Measurements from ENCODE around the gene RASA3. TPM values are rescaled to one million over a fixed set of nuclear protein-coding genes. Genes with fewer than 3 reads are reported as not detected.

The RASA3 gene
- polyA plus RNA-seq, 1 donor from 2014 or later: 8.5 TPM

DNA sequence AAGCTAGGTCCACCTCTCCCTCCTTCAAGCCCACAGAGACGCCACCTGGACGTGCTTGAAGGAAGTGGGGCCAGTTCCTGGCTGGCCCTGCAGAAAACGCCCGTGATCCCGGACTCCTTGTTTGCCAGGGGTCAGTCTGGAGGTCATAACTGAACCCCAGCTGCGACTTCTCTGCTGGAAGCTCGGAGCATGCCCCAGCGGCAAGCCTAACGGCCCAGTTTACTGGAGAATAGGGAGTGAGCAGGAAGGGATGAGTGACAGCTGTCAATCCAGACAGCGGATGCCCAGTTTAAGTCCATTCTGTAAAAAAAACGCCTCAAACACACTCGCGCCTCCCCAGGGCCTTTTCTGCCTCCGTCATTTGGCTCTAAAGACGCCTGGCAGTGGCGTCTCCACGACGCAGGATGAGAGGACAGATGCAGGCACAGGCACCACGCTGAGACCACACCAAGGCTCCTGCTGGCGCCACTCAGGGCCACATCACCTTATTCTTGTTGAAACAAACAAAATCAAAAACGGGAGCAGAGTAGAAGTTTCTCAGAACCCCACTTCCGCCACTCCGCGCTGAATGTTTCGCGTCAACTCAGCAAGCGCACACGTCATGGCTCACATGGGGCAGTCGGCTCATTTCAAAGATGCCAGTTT lies 57.6 kb downstream of the RASA3 start:
- no peaks in the 10 kb centered on the region for H3K9me3 ChIP-seq (ENCODE audit: low read length)
- TF ChIP-seq, protein P1, sequence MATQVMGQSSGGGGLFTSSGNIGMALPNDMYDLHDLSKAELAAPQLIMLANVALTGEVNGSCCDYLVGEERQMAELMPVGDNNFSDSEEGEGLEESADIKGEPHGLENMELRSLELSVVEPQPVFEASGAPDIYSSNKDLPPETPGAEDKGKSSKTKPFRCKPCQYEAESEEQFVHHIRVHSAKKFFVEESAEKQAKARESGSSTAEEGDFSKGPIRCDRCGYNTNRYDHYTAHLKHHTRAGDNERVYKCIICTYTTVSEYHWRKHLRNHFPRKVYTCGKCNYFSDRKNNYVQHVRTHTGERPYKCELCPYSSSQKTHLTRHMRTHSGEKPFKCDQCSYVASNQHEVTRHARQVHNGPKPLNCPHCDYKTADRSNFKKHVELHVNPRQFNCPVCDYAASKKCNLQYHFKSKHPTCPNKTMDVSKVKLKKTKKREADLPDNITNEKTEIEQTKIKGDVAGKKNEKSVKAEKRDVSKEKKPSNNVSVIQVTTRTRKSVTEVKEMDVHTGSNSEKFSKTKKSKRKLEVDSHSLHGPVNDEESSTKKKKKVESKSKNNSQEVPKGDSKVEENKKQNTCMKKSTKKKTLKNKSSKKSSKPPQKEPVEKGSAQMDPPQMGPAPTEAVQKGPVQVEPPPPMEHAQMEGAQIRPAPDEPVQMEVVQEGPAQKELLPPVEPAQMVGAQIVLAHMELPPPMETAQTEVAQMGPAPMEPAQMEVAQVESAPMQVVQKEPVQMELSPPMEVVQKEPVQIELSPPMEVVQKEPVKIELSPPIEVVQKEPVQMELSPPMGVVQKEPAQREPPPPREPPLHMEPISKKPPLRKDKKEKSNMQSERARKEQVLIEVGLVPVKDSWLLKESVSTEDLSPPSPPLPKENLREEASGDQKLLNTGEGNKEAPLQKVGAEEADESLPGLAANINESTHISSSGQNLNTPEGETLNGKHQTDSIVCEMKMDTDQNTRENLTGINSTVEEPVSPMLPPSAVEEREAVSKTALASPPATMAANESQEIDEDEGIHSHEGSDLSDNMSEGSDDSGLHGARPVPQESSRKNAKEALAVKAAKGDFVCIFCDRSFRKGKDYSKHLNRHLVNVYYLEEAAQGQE (IDR thresholded peaks at IDR 0.05; ENCODE audit: borderline replicate concordance): no peak
- TF ChIP-seq EZH2 (IDR thresholded peaks at IDR 0.05; ENCODE audit: borderline replicate concordance, insufficient read depth, low read length, poor library complexity, severe bottlenecking) (no peak), EP300 (conservative IDR thresholded peaks at IDR 0.05; ENCODE audit: poor library complexity, severe bottlenecking) (no peak), TAF1 (IDR thresholded peaks at IDR 0.05; ENCODE audit: low read depth) (no peak), SMC3 (conservative IDR thresholded peaks at IDR 0.05; ENCODE audit: poor library complexity) (no peak), POLR2AphosphoS5 (IDR thresholded peaks at IDR 0.05) (no peak), MXI1 (conservative IDR thresholded peaks at IDR 0.05; ENCODE audit: poor library complexity, severe bottlenecking) (no peak), RAD21 (conservative IDR thresholded peaks at IDR 0.05) (no peak)
- TF ChIP-seq, protein P2, sequence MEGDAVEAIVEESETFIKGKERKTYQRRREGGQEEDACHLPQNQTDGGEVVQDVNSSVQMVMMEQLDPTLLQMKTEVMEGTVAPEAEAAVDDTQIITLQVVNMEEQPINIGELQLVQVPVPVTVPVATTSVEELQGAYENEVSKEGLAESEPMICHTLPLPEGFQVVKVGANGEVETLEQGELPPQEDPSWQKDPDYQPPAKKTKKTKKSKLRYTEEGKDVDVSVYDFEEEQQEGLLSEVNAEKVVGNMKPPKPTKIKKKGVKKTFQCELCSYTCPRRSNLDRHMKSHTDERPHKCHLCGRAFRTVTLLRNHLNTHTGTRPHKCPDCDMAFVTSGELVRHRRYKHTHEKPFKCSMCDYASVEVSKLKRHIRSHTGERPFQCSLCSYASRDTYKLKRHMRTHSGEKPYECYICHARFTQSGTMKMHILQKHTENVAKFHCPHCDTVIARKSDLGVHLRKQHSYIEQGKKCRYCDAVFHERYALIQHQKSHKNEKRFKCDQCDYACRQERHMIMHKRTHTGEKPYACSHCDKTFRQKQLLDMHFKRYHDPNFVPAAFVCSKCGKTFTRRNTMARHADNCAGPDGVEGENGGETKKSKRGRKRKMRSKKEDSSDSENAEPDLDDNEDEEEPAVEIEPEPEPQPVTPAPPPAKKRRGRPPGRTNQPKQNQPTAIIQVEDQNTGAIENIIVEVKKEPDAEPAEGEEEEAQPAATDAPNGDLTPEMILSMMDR (IDR thresholded peaks at IDR 0.05; ENCODE audit: poor library complexity, severe bottlenecking): no peak
- H3K36me3 ChIP-seq (ENCODE audit: insufficient read depth, low read length): no peaks in the 10 kb centered on the region
- H3K9ac ChIP-seq (ENCODE audit: low read length): no peak overlapping the region
- no peaks in the 10 kb centered on the region for H4K20me1 ChIP-seq (ENCODE audit: insufficient read depth)
- H3K79me2 ChIP-seq (replicated peaks; ENCODE audit: insufficient read depth, low read length): peaks cover 6% of the 10 kb centered on the region
- no peaks in the 10 kb centered on the region for H3F3A ChIP-seq (ENCODE audit: insufficient read depth, low read length, poor library complexity, severe bottlenecking)
- H2AFZ ChIP-seq (ENCODE audit: low read depth, low read length): no peak overlapping the region
- no peak overlapping the region for H3K27ac ChIP-seq (ENCODE audit: low read length)
- H3K27me3 ChIP-seq (ENCODE audit: insufficient read depth, low read depth, low read length): no peaks in the 10 kb centered on the region
- no peak overlapping the region for H3K4me2 ChIP-seq (ENCODE audit: low read length)
- H3K4me3 ChIP-seq (ENCODE audit: low read length): no peak overlapping the region
- H3K9me2 ChIP-seq (ENCODE audit: insufficient read depth, low read length): no peaks in the 10 kb centered on the region

DNA sequence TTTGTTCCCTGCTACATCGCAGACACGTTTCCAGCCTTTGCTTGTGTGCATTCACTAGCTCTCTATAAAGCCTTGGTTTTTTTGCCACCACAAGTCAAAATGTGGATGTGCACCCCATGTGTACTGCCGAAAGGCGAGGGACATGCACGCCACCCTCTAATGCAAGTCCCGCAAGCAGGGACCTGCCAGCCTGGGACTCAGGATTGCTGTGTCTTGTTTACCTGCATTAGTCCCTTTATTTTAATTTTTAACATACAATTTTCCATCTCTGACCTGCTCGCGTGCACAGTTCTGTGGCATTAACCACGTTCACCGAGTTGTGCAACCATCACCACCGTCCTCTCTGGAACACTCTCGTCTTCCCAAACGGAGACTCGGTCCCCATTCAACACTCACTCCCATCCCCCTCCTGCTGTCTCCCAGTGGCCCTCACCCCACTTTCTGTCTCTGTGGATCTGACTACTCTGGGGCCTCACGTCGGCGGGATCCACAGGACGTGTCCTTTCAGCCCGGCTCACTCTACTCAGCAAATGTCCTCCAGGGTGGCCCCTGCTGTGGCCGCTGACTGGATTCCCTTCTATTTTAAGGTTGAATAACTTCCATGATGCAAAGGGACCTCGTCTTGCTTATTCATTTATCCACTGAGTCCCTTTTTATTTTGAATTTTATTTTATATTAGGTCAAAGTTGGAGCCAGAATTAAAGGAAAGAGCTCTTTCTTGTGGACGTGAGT lies 58.4 kb downstream of the RASA3 start:
- Histone ChIP-seq H3K36me3 (ENCODE audit: insufficient read depth, low read length) (no peaks in the 10 kb centered on the region), H3K27ac (ENCODE audit: low read length) (no peak overlapping the region), H3K9me2 (ENCODE audit: insufficient read depth, low read length) (no peaks in the 10 kb centered on the region), H3K9ac (ENCODE audit: low read length) (no peak overlapping the region), H3K9me3 (ENCODE audit: low read length) (no peaks in the 10 kb centered on the region), H3K79me2 (replicated peaks; ENCODE audit: insufficient read depth, low read length) (peaks cover 6% of the 10 kb centered on the region), H3K4me2 (ENCODE audit: low read length) (no peak overlapping the region), H3K27me3 (ENCODE audit: insufficient read depth, low read depth, low read length) (no peaks in the 10 kb centered on the region), H3F3A (ENCODE audit: insufficient read depth, low read length, poor library complexity, severe bottlenecking) (no peaks in the 10 kb centered on the region), H2AFZ (ENCODE audit: low read depth, low read length) (no peak overlapping the region), H4K20me1 (ENCODE audit: insufficient read depth) (no peaks in the 10 kb centered on the region), H3K4me3 (ENCODE audit: low read length) (no peak overlapping the region)
- TF ChIP-seq SMC3 (conservative IDR thresholded peaks at IDR 0.05; ENCODE audit: poor library complexity) (no peak), RAD21 (conservative IDR thresholded peaks at IDR 0.05) (no peak), POLR2AphosphoS5 (IDR thresholded peaks at IDR 0.05) (no peak), EP300 (conservative IDR thresholded peaks at IDR 0.05; ENCODE audit: poor library complexity, severe bottlenecking) (no peak), EZH2 (IDR thresholded peaks at IDR 0.05; ENCODE audit: borderline replicate concordance, insufficient read depth, low read length, poor library complexity, severe bottlenecking) (no peak), TAF1 (IDR thresholded peaks at IDR 0.05; ENCODE audit: low read depth) (no peak), MXI1 (conservative IDR thresholded peaks at IDR 0.05; ENCODE audit: poor library complexity, severe bottlenecking) (no peak)
- TF ChIP-seq, protein P1 (IDR thresholded peaks at IDR 0.05; ENCODE audit: borderline replicate concordance): no peak
- TF ChIP-seq, protein P2 (IDR thresholded peaks at IDR 0.05; ENCODE audit: poor library complexity, severe bottlenecking): no peak
